ENCODE measurements around the gene NR3C1.

Gene NR3C1

GRCh38 chr5:143403593-143404415 lies at the start of gene NR3C1:
NR3C1 (minus strand) TSS chr5:143403686; CDS start chr5:143400839, 2,847 bp downstream.
- peak; percentile 84 for DNase-seq (ENCODE audit: low spot score)

GRCh38 chr5:143449772-143450171 lies 46.3 kb upstream of the NR3C1 start:
- no peak for DNase-seq (ENCODE audit: low spot score)

- DNase-seq (ENCODE audit: low spot score): no peak
These were observed 45.0 kb upstream of the NR3C1 start for GRCh38 chr5:143448518-143448917.

GRCh38 chr5:143447983-143448382 lies 44.5 kb upstream of the NR3C1 start:
- no peak for DNase-seq (ENCODE audit: low spot score)

- no peak for DNase-seq (ENCODE audit: low spot score)
These were observed 43.2 kb upstream of the NR3C1 start for GRCh38 chr5:143446535-143447226.

GRCh38 chr5:143445776-143446175 lies 42.3 kb upstream of the NR3C1 start:
- no peak for DNase-seq (ENCODE audit: low spot score)

GRCh38 chr5:143443330-143443729 lies 39.8 kb upstream of the NR3C1 start:
- no peak for DNase-seq (ENCODE audit: low spot score)

GRCh38 chr5:143442385-143442784 lies 38.9 kb upstream of the NR3C1 start:
- no peak for DNase-seq (ENCODE audit: low spot score)

- no peak for DNase-seq (ENCODE audit: low spot score)
These were observed 37.1 kb upstream of the NR3C1 start for GRCh38 chr5:143440448-143441115.

- DNase-seq (ENCODE audit: low spot score): no peak
These were observed 34.3 kb upstream of the NR3C1 start for GRCh38 chr5:143437666-143438273.

- DNase-seq (ENCODE audit: low spot score): no peak
These were observed 33.4 kb upstream of the NR3C1 start for GRCh38 chr5:143436871-143437270.

GRCh38 chr5:143435210-143435657 lies 31.7 kb upstream of the NR3C1 start:
- DNase-seq (ENCODE audit: low spot score): peak; percentile 79

- peak; percentile 53 for DNase-seq (ENCODE audit: low spot score)
These were observed 31.0 kb upstream of the NR3C1 start for GRCh38 chr5:143434261-143435209.

GRCh38 chr5:143433670-143434069 lies 30.2 kb upstream of the NR3C1 start:
- no peak for DNase-seq (ENCODE audit: low spot score)

GRCh38 chr5:143432658-143433239 lies 29.3 kb upstream of the NR3C1 start:
- no peak for DNase-seq (ENCODE audit: low spot score)

GRCh38 chr5:143431789-143432188 lies 28.3 kb upstream of the NR3C1 start:
- no peak for DNase-seq (ENCODE audit: low spot score)

- DNase-seq (ENCODE audit: low spot score): no peak
These were observed 25.4 kb upstream of the NR3C1 start for GRCh38 chr5:143428738-143429420.

- no peak for DNase-seq (ENCODE audit: low spot score)
These were observed 24.7 kb upstream of the NR3C1 start for GRCh38 chr5:143428155-143428554.

GRCh38 chr5:143427122-143427735 lies 23.7 kb upstream of the NR3C1 start:
- DNase-seq (ENCODE audit: low spot score): no peak

Data from germinal center (tissue), 1 donor.